NCI-H82 treated with DMSO at 0.1 percent for 48 hours (cell line): ENCODE results near the gene TM4SF5.
A peak's percentile ranks its signal among the peaks of the same experiment; 100 is the strongest.

Experiments used
- DNase-seq: peaks from one replicate; lab custom pipeline; 2025; ENCODE audit not compliant: unreplicated experiment; lab: John Stamatoyannopoulos, UW

The TM4SF5 gene

DNA sequence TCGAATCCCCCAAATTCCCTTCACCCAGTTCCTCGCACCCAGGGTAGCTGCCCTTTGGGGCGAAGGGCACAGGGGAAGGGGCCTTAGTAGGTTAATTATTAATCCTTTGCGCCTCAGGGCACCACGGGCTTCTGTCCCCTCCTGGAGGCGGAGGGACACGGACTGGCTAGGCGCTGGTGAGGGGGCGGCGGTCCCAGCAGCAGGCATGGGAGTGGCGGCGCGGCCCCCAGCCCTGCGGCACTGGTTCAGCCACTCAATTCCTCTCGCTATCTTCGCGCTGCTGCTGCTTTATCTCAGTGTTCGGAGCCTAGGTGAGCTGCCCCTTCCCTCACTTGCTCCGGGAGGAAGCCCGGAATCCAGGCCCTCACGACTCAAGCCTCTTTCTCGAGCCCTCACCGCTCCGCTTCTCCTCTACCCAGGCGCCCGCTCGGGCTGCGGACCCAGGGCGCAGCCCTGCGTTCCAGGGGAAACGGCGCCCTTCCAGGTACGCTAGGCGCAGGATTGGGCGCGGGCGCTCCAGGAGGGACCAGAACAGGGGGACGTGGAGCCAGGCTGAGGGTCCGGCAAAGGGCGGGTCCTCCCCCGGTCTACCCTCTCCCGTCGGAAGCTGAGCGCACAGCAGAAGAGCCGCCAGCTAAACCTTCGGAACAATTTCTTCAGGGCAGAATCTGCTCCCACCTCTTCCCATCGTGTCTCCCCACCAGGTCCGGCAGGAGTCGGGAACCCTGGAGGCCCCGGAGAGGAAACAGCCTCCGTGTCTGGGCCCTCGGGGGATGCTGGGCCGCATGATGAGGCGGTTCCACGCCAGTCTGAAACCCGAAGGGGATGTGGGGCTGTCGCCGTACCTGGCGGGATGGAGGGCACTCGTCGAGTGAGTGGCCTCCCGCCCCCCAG is 17.4 kb downstream of the TM4SF5 start, which contains the start of gene GLTPD2:
Gene GLTPD2, plus strand, starts transcription at position 158 of the 894 bp plus-strand sequence. Its CDS starts 48 bp downstream, at position 206.
- DNase-seq = no peak

DNA sequence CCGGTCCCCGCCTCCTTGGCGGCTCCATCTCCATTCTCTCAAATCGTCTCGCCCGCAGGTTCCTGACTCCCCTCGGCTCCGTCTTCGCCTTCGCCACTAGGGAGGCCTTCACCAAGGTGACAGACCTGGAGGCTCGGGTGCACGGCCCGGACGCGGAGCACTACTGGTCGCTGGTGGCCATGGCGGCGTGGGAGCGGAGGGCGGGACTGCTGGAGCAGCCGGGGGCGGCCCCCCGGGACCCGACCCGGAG is 17.9 kb downstream of the TM4SF5 start:
- peak; percentile 38 for DNase-seq

DNA sequence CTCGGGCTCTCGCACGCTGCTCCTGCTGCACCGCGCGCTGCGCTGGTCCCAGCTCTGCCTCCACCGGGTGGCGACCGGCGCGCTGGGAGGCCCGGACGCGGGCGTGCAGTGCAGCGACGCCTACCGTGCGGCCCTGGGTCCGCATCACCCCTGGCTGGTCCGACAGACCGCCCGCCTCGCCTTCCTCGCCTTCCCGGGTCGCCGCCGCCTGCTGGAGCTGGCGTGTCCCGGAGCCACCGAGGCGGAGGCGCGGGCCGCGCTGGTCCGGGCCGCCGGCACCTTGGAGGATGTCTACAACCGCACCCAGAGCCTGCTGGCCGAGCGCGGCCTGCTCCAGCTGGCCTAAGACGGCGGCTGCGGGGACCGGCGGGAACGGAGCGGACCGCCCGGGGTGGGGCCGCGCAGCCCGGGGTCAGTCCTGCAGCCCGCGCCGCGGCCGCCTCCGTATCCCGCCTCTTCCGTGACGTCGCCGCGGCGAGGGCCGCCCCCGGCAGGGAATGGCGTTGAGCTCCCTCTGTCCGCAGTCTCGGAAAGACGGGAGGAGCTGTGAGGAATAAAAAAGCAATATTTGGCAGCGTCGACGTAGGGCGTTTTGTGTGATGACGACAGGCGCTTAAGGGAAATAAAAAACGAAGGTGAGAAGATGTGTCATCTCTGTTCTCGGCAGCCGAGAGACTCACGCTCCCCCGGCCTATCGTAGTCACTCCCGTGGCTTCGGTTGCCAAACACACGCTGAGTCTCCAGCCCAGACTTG is 18.4 kb downstream of the TM4SF5 start:
- peak; percentile 66 for DNase-seq

DNA sequence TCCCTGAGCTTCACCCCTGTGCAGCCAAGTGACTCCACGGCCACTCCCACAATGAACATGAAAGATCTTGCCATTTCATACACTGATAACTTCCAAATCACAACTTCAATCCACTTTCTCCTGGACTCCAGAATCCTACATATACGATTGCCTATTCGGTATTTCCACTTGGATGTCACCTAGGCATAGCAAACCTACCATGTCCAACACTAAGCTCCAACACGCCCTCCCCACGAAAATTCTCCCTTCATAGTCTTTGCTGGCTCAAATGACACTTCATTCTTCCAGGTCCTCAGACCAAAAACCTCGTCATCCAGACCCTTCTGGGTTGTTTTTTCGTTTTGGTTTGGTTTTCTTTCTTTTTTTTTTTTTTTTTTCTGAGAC is 19.0 kb downstream of the TM4SF5 start:
- DNase-seq = no peak

DNA sequence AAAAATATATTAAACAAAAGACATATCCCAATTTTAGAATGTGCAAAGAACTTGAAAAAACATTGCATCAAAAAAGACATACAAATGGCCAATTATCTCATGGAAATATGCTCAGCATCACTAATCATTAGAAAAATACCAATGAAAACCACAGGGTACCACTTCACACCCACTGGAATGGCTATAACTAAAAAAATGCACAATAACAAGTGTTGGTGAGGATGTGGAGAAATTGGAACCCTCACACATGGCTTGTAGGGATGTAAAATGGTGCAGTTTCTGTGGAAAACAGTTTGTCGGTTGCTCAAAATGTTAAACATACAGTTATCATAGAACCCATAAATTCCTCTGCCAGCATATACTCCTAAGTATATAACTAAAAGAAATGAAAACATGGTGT is 23.5 kb downstream of the TM4SF5 start:
- DNase-seq = no peak

DNA sequence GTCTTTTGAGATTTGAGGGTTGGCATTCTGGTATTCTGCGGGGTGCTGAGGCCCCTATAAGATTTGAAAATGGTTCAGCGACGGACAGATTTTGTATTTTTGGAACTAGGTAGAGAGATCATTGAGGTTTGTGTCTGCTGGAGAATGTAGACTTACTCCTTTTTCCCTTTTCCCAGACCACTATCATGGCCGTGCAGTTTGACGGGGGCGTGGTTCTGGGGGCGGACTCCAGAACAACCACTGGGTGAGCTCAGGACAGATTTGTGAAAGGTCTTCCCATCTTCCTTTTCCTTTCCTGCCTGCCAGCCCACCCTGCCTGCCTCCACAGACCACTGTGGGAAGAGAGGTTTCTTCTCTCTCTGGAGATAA is 24.9 kb downstream of the TM4SF5 start:
- DNase-seq = no peak

DNA sequence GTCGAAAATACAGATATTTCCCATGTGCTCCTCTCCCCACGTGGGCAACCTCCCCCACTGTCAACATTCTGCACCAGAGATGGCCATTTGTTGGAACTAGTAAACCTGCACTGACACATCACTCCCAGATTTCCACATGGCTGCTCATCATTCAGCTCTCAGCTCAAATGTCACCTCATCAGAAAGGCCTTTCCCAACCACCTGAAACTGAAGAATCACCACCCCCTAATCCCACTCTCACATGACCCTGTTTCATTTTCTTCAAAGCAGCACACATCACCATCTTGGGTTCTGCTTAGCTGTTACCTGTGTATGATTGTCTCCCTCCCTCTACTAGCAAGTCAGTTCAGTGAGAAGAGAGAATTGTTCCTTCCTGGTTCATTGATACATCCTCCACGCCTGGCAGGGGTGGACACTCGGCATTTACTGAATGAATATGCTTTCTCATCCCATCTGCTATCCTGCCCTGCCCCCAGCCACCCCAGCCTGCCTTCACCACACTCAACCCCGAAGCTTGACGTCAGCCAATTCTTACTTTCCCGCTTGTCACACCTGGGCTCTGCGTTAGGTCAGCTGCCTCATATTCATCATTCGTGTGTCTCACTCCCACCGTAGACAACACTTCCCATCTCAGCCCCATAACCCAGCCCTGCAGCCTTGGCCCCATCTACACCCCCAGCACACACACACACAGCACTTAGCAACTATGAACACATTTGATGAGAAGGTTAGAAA is 28.9 kb downstream of the TM4SF5 start:
- DNase-seq = no peak

DNA sequence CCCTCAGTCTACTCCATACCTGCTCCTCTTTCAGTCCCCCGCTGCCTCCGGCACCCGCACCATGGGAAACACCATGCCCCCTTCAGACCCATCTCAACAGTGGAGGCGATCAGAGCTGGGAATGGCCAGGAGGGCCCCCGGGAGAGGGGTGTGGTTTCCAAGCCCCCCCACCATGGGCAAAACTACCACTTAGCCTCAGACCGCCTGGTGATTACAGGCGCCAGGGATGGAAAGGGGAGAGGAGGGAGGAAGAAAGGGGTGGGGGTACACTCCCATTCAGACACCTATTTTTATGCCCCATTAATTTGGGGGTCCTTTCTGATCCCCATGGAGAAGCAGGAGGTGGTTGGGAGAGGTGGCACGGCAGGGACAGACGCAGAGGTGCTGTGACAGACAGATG is 30.5 kb downstream of the TM4SF5 start, which contains the start of gene C17orf114:
Gene C17orf114, minus strand, starts transcription at position 101 of the 400 bp plus-strand sequence.
- DNase-seq = no peak

DNA sequence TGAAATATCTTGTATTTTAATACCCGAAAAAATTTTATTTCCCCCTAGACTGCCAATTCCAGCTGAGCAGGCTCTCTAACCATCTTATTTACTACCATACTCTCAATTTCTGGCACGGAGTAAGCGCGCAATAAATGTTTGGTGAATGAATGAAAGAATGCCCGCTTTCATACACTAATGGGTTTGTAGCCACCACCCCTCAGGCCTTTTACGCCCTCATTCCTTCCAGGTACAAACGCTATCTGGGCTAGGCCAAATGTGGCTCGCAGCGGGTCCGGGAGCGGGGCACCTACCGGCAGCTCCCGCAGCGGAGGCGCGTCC is 34.7 kb downstream of the TM4SF5 start:
- DNase-seq = no peak

DNA sequence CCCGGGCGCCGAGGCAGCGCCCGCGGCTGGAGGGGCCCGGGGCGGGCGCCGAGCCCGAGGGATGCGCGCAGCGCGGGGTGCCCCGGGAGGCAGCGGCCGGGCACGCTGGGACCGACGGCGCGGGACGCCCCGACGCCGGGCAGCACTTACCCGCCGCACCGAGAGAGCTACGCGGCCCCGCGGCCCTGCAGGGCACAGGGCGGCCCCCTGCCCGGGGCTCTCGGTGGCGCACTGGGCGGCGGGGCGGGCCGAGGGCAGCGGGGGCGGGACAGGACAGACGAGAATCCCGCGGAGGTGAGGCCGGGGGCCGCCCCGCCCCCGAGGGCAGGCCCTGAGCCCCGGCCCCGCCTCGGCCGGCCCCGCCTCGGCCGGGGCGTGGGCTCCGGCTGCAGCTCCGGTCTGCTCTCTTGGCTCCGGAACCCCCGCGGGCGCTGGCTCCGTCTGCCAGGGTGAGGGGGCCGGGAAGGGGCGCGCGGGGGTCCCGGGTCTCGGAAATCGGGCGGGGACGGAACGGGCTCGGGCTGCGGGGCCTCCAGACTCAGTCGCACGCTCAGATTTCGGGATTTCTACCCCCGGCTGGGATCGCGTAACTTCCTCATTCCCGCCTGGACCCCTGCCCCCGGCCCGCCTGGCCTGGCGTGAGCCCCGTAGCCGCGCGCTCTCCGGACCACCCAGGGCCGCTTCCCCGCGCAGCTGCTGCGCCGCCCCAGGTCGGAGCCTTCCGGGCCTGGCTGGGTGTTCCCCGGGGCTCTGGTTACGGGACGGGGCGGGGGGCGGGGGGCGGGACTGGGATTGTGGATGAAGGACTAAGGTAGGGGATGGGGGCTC is 35.3 kb downstream of the TM4SF5 start, which contains the start of gene PLD2:
Gene PLD2, plus strand, starts transcription at position 376 of the 828 bp plus-strand sequence. CDS start 621 bp downstream, outside the sequence.
- peak; percentile 72 for DNase-seq

DNA sequence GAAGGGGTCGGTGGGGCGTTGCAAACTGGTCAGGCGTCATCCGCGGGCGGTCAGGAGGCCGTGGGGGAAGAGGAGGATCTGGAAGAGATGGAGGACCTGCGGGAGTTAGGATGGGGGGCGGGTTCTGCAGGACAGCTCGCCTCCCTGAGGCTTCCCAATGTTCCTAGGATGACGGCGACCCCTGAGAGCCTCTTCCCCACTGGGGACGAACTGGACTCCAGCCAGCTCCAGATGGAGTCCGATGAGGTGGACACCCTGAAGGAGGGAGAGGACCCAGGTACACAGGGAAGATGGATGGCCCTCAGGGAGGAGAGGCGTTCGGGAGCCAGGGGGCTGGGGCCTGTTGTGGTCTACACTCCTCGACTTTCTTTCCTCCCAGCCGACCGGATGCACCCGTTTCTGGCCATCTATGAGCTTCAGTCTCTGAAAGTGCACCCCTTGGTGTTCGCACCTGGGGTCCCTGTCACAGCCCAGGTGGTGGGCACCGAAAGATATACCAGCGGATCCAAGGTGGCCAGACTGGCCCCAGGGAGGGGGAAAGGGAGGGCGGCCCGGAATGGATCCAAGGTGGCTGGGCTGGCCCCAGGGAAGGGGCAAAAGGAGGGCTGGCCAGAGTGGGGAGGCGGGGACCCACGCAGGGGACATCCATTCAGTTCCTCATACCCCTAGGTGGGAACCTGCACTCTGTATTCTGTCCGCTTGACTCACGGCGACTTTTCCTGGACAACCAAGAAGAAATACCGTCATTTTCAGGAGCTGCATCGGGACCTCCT is 36.1 kb downstream of the TM4SF5 start:
- DNase-seq = no peak

DNA sequence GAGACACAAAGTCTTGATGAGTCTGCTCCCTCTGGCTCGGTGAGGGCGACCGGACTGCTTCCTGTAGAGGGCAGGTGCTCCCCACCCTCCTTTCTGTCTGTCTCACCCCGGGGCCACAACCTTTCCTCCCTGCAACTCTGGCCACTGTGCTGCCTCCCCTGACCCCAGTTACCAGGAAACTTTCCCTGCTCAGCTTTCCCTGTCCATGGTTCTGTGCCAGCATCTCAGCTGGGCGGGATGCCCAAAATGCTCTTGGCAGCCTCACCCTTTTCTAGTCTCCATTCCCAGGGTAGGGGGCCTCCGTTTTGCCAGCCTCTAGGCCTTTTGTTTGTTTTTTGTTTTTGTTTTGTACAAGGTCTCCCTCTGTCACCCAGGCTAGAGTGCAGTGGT is 36.7 kb downstream of the TM4SF5 start:
- no peak for DNase-seq

DNA sequence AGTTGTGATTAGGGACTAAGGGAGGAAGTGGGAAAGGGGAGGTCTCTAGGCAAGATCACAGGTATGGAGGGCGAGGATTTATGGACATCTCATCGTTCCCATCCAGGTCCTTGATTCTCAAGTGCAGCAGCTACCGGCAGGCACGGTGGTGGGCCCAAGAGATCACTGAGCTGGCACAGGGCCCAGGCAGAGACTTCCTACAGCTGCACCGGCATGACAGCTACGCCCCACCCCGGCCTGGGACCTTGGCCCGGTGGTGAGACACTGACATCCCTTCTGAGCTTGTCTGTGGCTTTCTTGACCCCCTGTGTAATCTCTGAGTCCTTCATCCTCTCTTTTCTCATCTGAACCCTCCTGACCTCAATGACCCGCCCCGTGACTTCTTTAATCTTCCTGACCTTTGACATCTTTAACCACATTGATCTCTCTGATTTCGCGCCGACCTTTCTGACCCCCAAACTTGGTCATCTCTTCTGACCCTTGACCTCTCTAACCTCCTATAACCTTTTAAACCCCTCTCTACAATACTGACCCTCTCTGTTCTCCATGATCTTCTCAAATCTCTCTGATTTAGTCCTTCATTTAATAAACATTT is 39.1 kb downstream of the TM4SF5 start:
- no peak for DNase-seq

DNA sequence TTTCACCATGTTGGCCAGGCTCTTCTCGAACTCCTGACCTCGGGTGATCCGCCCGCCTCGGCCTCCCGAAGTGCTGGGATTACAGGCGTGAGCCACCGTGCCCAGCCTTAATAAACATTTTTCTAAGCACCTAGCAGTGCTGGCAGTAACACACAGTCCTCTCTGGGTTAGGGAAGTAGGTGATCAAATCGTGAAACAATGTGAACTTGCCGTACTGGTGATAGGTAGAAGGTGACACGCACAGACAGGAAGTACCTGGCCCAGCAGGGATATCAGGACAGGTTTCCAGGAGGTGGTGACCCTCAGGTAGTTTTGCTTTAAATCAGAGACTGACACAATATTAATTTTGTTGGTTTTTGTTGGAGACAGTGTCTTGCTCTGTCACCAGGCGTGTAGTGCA is 39.8 kb downstream of the TM4SF5 start:
- no peak for DNase-seq

DNA sequence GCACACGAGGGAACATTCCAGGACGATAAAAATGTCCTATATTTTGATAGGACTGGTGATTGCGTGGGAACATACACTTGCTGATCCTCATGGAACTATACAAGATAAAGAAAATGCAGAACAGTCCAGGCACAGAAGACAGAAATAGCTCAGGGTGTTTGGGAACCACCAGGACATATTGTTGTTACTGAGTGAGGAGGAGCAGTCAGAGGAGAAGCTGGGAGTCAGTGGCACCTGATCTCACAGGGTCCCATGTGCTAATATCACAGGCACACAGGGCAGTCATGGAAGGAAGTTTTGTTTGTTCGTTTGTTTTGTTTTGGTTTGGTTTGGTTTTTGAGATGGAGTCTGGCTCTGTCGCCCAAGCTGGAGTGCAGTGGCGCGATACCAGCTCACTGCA is 41.0 kb downstream of the TM4SF5 start:
- no peak for DNase-seq

DNA sequence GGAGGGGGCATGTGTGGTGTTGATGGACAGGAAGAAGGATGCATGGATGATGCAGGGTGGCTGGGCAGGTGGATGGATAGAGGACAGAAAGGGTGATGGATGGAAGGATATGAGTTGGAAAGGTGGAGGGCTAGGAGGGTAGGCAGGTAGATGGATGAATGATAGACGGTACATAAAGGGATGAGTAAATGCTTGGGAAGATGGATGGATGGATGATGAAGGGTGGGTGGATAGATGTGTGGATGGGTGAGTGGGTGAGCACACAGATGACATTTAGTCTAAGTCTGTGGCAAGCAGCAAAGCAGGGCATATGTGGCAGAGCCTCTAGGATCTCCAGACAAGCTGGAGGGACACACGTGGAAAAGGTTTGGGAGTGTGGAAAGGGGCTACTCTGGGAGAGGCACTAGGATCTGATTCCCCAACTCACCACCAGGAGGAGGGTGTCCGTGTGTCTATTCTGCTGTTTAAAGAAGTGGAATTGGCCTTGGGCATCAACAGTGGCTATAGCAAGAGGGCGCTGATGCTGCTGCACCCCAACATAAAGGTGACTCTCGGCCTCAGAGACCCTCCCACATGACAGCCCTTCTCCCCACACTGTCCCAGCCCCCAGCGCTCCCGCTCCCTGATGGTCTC is 43.5 kb downstream of the TM4SF5 start:
- DNase-seq = no peak

DNA sequence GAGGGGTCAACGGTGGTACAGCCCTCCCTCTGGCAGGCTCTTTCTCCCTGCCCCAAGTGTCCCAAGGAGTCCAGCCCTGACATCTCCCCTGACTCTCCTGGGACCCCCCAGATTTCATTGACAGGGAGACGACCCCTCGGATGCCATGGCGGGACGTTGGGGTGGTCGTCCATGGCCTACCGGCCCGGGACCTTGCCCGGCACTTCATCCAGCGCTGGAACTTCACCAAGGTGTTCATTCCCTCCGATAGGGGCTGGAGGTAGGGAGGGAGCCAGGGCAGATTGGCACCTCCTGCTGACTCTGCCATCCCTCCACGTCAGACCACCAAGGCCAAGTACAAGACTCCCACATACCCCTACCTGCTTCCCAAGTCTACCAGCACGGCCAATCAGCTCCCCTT is 45.1 kb downstream of the TM4SF5 start:
- no peak for DNase-seq

DNA sequence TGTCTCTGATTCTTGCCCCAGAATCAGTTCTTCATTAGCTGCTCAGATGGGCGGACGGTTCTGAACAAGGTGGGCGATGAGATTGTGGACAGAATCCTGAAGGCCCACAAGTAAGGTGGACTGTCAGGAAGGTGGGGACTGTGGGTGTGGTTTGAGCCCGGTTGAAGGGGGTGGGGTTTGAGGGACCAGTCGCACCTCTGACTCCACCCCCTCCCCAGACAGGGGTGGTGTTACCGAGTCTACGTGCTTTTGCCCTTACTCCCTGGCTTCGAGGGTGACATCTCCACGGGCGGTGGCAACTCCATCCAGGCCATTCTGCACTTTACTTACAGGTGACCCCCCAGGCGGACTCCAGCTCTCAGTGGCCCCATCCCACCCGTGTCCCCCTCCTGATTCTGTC is 46.6 kb downstream of the TM4SF5 start:
- DNase-seq = no peak

DNA sequence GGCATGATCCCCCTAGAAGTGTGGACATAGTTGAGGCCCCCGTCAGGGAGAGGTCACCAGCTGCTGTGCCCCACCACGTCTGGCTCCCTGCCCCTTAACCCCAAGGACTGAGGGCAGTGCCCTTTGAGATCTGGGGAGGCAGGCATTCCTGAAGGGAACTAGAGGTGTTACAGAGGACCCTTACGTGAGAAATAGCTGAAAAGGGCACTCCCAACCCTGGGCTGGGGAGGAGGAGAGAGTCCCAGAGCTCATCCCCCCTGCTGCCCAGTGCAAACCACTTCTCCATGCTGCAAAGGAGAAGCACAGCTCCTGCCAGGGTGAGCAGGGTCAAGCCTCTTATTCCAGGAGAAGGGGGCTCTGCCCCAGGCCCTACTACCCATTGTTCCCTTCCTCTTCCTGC is 51.1 kb downstream of the TM4SF5 start:
- DNase-seq = no peak
